Colonic mucosa (tissue), 4 donors: ENCODE results near the gene SAMD13. TPM values are rescaled to one million over a fixed set of nuclear protein-coding genes. Genes with fewer than 3 reads are reported as not detected.

Experiments used
- DNase-seq: peaks from one replicate; pipeline ENCODE4 v3.0.0-alpha.2; 2020
- H3K27ac ChIP-seq: fragments of 200-600 bp; one replicate; pipeline ENCODE4 v1.8.0; 2021
- H3K27me3 ChIP-seq: fragments of 200-600 bp; one replicate; pipeline ENCODE4 v1.8.0; 2021
- H3K36me3 ChIP-seq: fragments of 200-600 bp; one replicate; pipeline ENCODE4 v1.8.0; 2021
- H3K4me1 ChIP-seq: fragments of 200-600 bp; one replicate; pipeline ENCODE4 v1.8.0; 2021; ENCODE audit warnings: mild to moderate bottlenecking
- H3K4me3 ChIP-seq: fragments of 200-600 bp; one replicate; pipeline ENCODE4 v1.8.0; 2021
- H3K9ac ChIP-seq, 2 donors: one replicate each; pipeline ENCODE4 v1.7.0; 2013; ENCODE audit warnings: control low read depth in 2 of 2, low read depth in 2 of 2, low read length in 2 of 2
- H3K9me3 ChIP-seq: fragments of 200-600 bp; one replicate; pipeline ENCODE4 v1.8.0; 2021
- CTCF ChIP-seq: fragments of 200-600 bp; IDR thresholded peaks from one replicate; pipeline ENCODE4 v1.8.0; 2022; ENCODE audit warnings: antibody characterized with exemption, mild to moderate bottlenecking
- intact Hi-C: fragments of 100-400 bp; cut with DNase I; formaldehyde crosslinking; loops from one replicate; pipeline ENCODE4 v1.14.1; 2022
- total RNA-seq, 2 donors: library from RNA; stranded (reverse); fragmentation: NEBNext Ultra II Directional in 1 of 2; extraction: Animal tissue kit (Norgen Biotek cat#: 25700) in 1 of 2; gene quantifications; one replicate each; pipeline ENCODE4 v1.2.1, GENCODE V29; 2021
- donor health status: healthy.
- donor health status: DM: no; HTN: no; CAD: no.
- donor health status: DM: no; HTN: no; CAD: no.

Gene SAMD13
- total RNA-seq, 2 donors from 2014 or later = 22.2 to 31.0 TPM

GRCh38 chr1:84370831-84371394 is 69.4 kb downstream of the SAMD13 start:
- intact Hi-C loops = no loop called here
- H3K4me3 ChIP-seq = no peak overlapping the region
- TF ChIP-seq CTCF = no peak

GRCh38 chr1:84373436-84374141 is 72.1 kb downstream of the SAMD13 start:
- H3K27ac ChIP-seq = no peak overlapping the region
- no peaks in the 10 kb centered on the region for H3K27me3 ChIP-seq
- no peaks in the 10 kb centered on the region for H3K36me3 ChIP-seq
- H3K4me3 ChIP-seq = no peak overlapping the region
- intact Hi-C loops = no loop called here
- no peak for DNase-seq
- TF ChIP-seq CTCF = no peak
- H3K4me1 ChIP-seq = no peaks in the 10 kb centered on the region
- no peaks in the 10 kb centered on the region for H3K9me3 ChIP-seq
- H3K9ac ChIP-seq = no peak overlapping the region

More at GRCh38 chr1:84370831-84371394, 69.4 kb downstream of the SAMD13 start:
- H3K36me3 ChIP-seq = no peaks in the 10 kb centered on the region
- H3K4me1 ChIP-seq = peaks cover 5% of the 10 kb centered on the region
- H3K27ac ChIP-seq = no peak overlapping the region
- no peak overlapping the region for H3K9ac ChIP-seq
- H3K9me3 ChIP-seq = no peaks in the 10 kb centered on the region
- no peaks in the 10 kb centered on the region for H3K27me3 ChIP-seq
- no peak for DNase-seq

- no peaks in the 10 kb centered on the region for H3K27me3 ChIP-seq
- H3K4me3 ChIP-seq = no peak overlapping the region
- intact Hi-C loops = no loop called here
- DNase-seq = no peak
- no peak for TF ChIP-seq CTCF
- no peaks in the 10 kb centered on the region for H3K36me3 ChIP-seq
- H3K4me1 ChIP-seq = no peaks in the 10 kb centered on the region
- no peak overlapping the region for H3K9ac ChIP-seq
- H3K9me3 ChIP-seq = no peaks in the 10 kb centered on the region
- no peak overlapping the region for H3K27ac ChIP-seq
Measured at GRCh38 chr1:84374991-84375696, 73.6 kb downstream of the SAMD13 start.

- Histone ChIP-seq H3K9me3 (no peaks in the 10 kb centered on the region), H3K9ac (no peak overlapping the region), H3K4me3 (no peak overlapping the region), H3K4me1 (no peaks in the 10 kb centered on the region), H3K27ac (no peak overlapping the region), H3K27me3 (no peaks in the 10 kb centered on the region), H3K36me3 (no peaks in the 10 kb centered on the region)
- DNase-seq = no peak
- TF ChIP-seq CTCF = no peak
- intact Hi-C loops = no loop called here
Measured at GRCh38 chr1:84376000-84376910, 74.7 kb downstream of the SAMD13 start.

GRCh38 chr1:84377480-84378095 is 76.1 kb downstream of the SAMD13 start:
- no peaks in the 10 kb centered on the region for H3K4me1 ChIP-seq
- no peaks in the 10 kb centered on the region for H3K9me3 ChIP-seq
- H3K27me3 ChIP-seq = no peaks in the 10 kb centered on the region
- no peak for DNase-seq
- intact Hi-C loops = no loop called here
- no peak overlapping the region for H3K4me3 ChIP-seq
- no peak for TF ChIP-seq CTCF
- H3K27ac ChIP-seq = no peak overlapping the region
- H3K9ac ChIP-seq = no peak overlapping the region
- H3K36me3 ChIP-seq = no peaks in the 10 kb centered on the region
